ENCODE results near the gene SPATA19. TPM values are rescaled to one million over a fixed set of nuclear protein-coding genes. Genes with fewer than 3 reads are reported as not detected.

Gene SPATA19
- total RNA-seq, 1 experiment from 2014 or later, result not detected

GRCh38 chr11:133795088-133795487 is 50.2 kb downstream of the SPATA19 start:
- no peak for TF ChIP-seq EZH2 (IDR thresholded peaks at IDR 0.05; ENCODE audit: borderline replicate concordance, low read depth, low read length, poor library complexity, severe bottlenecking)
- TF ChIP-seq CTCF (conservative IDR thresholded peaks at IDR 0.05; ENCODE audit: low read depth, low read length), result no peak
- intact Hi-C loops (cut with micrococcal nuclease; ENCODE audit: unreplicated experiment), result no loop called here
- Histone ChIP-seq H3K4me1 (ENCODE audit: insufficient read depth, low read length, poor library complexity, severe bottlenecking) (no peaks in the 10 kb centered on the region), H3K27me3 (replicated peaks; ENCODE audit: insufficient read depth, low read depth, low read length, poor library complexity) (peaks cover 12% of the 10 kb centered on the region), H3K36me3 (ENCODE audit: insufficient read depth, low read length, poor library complexity, severe bottlenecking) (no peaks in the 10 kb centered on the region), H3K27ac (ENCODE audit: low read depth, low read length, poor library complexity, severe bottlenecking) (no peak overlapping the region), H3K9me3 (ENCODE audit: low read depth, low read length, poor library complexity, severe bottlenecking) (peaks cover 21% of the 10 kb centered on the region), H3K4me3 (ENCODE audit: low read depth, low read length, poor library complexity, severe bottlenecking) (no peak overlapping the region)
- no peak for DNase-seq (ENCODE audit: low spot score)
- POLR2A ChIA-PET (ENCODE audit: low non-redundant PET), result interaction anchor here (0.6 kb wide), 1 partner anchor 419 kb away, joined by 3 read pairs; no protein-coding TSS in a partner anchor
- CTCF ChIA-PET, result no interaction called here
- BruUV-seq (replicated peaks), result no TSS peak

DNA sequence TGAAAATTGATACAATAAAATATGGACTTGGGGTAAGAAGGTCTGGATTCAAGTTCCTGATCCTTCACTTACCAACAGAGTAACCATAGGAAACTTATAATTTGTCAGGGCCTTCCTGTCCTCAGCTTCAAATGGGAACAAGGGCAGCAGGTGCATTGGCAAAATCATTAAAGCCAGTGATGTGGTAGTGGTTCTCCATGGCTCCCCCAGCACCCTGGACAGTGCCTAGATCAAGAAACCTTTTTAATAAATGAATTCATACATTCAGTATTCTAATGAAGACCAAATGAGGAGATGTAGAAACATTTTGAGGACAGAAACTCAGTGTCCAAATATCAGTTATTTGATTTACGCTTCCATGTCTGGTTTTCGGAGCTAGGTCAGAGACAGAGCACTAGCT is 51.1 kb downstream of the SPATA19 start:
- CTCF ChIA-PET, result no interaction called here
- Histone ChIP-seq H3K4me1 (ENCODE audit: insufficient read depth, low read length, poor library complexity, severe bottlenecking) (no peaks in the 10 kb centered on the region), H3K9me3 (ENCODE audit: low read depth, low read length, poor library complexity, severe bottlenecking) (peaks cover 21% of the 10 kb centered on the region), H3K36me3 (ENCODE audit: insufficient read depth, low read length, poor library complexity, severe bottlenecking) (no peaks in the 10 kb centered on the region), H3K27ac (ENCODE audit: low read depth, low read length, poor library complexity, severe bottlenecking) (no peak overlapping the region), H3K4me3 (ENCODE audit: low read depth, low read length, poor library complexity, severe bottlenecking) (no peak overlapping the region), H3K27me3 (replicated peaks; ENCODE audit: insufficient read depth, low read depth, low read length, poor library complexity) (peaks cover 7% of the 10 kb centered on the region)
- no peak for DNase-seq (ENCODE audit: low spot score)
- BruUV-seq (replicated peaks), result no TSS peak
- intact Hi-C loops (cut with micrococcal nuclease; ENCODE audit: unreplicated experiment), result no loop called here
- POLR2A ChIA-PET (ENCODE audit: low non-redundant PET), result no interaction called here
- TF ChIP-seq EZH2 (IDR thresholded peaks at IDR 0.05; ENCODE audit: borderline replicate concordance, low read depth, low read length, poor library complexity, severe bottlenecking), result no peak
- no peak for TF ChIP-seq CTCF (conservative IDR thresholded peaks at IDR 0.05; ENCODE audit: low read depth, low read length)

GRCh38 chr11:133793271-133794035 is 51.9 kb downstream of the SPATA19 start:
- POLR2A ChIA-PET (ENCODE audit: low non-redundant PET), result no interaction called here

More at GRCh38 chr11:133793271-133794035, 51.9 kb downstream of the SPATA19 start:
- Histone ChIP-seq H3K9me3 (ENCODE audit: low read depth, low read length, poor library complexity, severe bottlenecking) (peaks cover 21% of the 10 kb centered on the region), H3K36me3 (ENCODE audit: insufficient read depth, low read length, poor library complexity, severe bottlenecking) (no peaks in the 10 kb centered on the region), H3K4me3 (ENCODE audit: low read depth, low read length, poor library complexity, severe bottlenecking) (no peak overlapping the region), H3K27me3 (replicated peaks; ENCODE audit: insufficient read depth, low read depth, low read length, poor library complexity) (peaks cover 6% of the 10 kb centered on the region), H3K4me1 (ENCODE audit: insufficient read depth, low read length, poor library complexity, severe bottlenecking) (no peaks in the 10 kb centered on the region), H3K27ac (ENCODE audit: low read depth, low read length, poor library complexity, severe bottlenecking) (no peak overlapping the region)
- no peak for DNase-seq (ENCODE audit: low spot score)
- BruUV-seq (replicated peaks), result no TSS peak
- CTCF ChIA-PET, result no interaction called here
- TF ChIP-seq EZH2 (IDR thresholded peaks at IDR 0.05; ENCODE audit: borderline replicate concordance, low read depth, low read length, poor library complexity, severe bottlenecking) (no peak), CTCF (conservative IDR thresholded peaks at IDR 0.05; ENCODE audit: low read depth, low read length) (no peak)
- intact Hi-C loops (cut with micrococcal nuclease; ENCODE audit: unreplicated experiment), result no loop called here

Measured in A673 (cell line).